Measurements from ENCODE around the gene COL4A6.

Gene COL4A6

DNA sequence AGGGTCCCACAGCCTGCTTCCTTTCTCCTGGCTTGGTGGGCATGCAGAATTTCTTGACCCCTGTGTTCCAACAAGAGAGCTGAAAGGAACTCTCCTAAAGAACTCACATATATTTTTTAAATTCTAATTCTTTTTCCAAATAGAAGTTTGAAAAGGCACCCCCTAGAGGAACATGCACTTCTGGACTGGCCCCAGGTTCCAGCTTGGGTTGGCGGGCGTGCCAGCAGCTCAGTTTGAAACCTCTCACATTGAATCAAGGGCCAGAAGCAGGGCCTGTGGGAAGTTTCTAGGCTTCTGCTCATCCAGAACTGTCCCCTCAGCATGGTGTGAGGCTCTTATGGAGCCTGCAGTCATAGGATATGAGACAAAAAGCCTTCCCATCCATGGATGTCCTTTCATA lies 214.0 kb downstream of the COL4A6 start:
- POLR2A ChIA-PET, result no interaction called here

DNA sequence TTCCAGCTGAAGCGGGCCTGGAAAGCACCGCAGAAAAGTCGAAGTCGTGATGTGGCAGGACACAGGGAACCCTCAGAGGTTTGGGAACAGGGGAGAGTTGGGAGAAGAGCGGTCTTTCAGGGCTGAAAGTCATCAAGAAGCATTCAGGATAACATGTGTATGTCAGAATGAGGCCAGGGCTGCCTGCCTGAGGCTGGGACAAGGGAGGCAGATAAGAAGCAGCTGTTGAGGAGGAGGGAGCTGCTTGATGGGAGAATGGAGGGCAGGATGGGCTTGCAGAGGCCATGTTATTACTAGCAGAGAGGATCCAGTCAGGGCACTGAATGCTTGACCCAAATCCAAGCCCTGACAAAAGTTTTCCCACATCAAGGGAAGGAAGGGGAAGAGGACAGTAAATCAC lies 214.6 kb downstream of the COL4A6 start:
- no peak overlapping the region for H3K4me3 ChIP-seq (ENCODE audit: low read depth, low read length)
- TF ChIP-seq ZNF660 (tag by site-specific recombination; IDR thresholded peaks at IDR 0.05) (no peak), SP7 (tag by site-specific recombination; IDR thresholded peaks at IDR 0.05) (no peak), YY1 (tag by site-specific recombination; IDR thresholded peaks at IDR 0.05) (no peak), ZNF133 (tag by site-specific recombination; IDR thresholded peaks at IDR 0.05) (no peak), ZSCAN16 (tag by site-specific recombination; IDR thresholded peaks at IDR 0.05) (no peak)
- TF ChIP-seq, protein P1, sequence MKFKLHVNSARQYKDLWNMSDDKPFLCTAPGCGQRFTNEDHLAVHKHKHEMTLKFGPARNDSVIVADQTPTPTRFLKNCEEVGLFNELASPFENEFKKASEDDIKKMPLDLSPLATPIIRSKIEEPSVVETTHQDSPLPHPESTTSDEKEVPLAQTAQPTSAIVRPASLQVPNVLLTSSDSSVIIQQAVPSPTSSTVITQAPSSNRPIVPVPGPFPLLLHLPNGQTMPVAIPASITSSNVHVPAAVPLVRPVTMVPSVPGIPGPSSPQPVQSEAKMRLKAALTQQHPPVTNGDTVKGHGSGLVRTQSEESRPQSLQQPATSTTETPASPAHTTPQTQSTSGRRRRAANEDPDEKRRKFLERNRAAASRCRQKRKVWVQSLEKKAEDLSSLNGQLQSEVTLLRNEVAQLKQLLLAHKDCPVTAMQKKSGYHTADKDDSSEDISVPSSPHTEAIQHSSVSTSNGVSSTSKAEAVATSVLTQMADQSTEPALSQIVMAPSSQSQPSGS (tag by site-specific recombination; IDR thresholded peaks at IDR 0.05; ENCODE audit: low read depth), result no peak
- TF ChIP-seq, protein P2, sequence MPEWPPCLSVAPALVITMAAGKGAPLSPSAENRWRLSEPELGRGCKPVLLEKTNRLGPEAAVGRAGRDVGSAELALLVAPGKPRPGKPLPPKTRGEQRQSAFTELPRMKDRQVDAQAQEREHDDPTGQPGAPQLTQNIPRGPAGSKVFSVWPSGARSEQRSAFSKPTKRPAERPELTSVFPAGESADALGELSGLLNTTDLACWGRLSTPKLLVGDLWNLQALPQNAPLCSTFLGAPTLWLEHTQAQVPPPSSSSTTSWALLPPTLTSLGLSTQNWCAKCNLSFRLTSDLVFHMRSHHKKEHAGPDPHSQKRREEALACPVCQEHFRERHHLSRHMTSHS (tag by site-specific recombination; IDR thresholded peaks at IDR 0.05), result no peak
- TF ChIP-seq, protein P3, sequence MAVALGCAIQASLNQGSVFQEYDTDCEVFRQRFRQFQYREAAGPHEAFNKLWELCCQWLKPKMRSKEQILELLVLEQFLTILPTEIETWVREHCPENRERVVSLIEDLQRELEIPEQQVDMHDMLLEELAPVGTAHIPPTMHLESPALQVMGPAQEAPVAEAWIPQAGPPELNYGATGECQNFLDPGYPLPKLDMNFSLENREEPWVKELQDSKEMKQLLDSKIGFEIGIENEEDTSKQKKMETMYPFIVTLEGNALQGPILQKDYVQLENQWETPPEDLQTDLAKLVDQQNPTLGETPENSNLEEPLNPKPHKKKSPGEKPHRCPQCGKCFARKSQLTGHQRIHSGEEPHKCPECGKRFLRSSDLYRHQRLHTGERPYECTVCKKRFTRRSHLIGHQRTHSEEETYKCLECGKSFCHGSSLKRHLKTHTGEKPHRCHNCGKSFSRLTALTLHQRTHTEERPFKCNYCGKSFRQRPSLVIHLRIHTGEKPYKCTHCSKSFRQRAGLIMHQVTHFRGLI (tag by site-specific recombination; IDR thresholded peaks at IDR 0.05), result no peak
- TF ChIP-seq, protein P4, sequence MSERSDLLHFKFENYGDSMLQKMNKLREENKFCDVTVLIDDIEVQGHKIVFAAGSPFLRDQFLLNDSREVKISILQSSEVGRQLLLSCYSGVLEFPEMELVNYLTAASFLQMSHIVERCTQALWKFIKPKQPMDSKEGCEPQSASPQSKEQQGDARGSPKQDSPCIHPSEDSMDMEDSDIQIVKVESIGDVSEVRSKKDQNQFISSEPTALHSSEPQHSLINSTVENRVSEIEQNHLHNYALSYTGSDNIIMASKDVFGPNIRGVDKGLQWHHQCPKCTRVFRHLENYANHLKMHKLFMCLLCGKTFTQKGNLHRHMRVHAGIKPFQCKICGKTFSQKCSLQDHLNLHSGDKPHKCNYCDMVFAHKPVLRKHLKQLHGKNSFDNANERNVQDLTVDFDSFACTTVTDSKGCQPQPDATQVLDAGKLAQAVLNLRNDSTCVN (tag by site-specific recombination; optimal IDR thresholded peaks at IDR 0.05), result no peak
- no peak overlapping the region for H3K27ac ChIP-seq (ENCODE audit: extremely low read depth, low read depth, low read length)
- peaks cover 0 to 7% of the 10 kb centered on the region in 2 experiments; a peak in 1 of 3 replicates for H3K36me3 ChIP-seq (ENCODE audit: control insufficient read depth in 2 of 2, insufficient read depth in 1 of 2, low read length in 2 of 2)
- CTCF ChIA-PET, result interaction anchor here (0.6 to 6.1 kb wide), 19 partner anchors 10 to 433 kb away, joined by 3 to 82 read pairs (median 6); no protein-coding TSS in a partner anchor
- no peaks in the 10 kb centered on the region for H3K4me1 ChIP-seq (ENCODE audit: control insufficient read depth, insufficient read depth, low read length)
- POLR2A ChIA-PET, result no interaction called here
- H3K9me3 ChIP-seq (ENCODE audit: control insufficient read depth, insufficient read depth, low read depth, low read length), result no peaks in the 10 kb centered on the region

More for the DNA sequence above, 214.0 kb downstream of the COL4A6 start:
- no peak for TF ChIP-seq SCRT2 (tag by site-specific recombination; IDR thresholded peaks at IDR 0.05)
- Histone ChIP-seq H3K9me3 (ENCODE audit: control insufficient read depth, insufficient read depth, low read depth, low read length) (no peaks in the 10 kb centered on the region), H3K36me3 (ENCODE audit: control insufficient read depth in 2 of 2, insufficient read depth in 1 of 2, low read length in 2 of 2) (peaks cover 0 to 7% of the 10 kb centered on the region in 2 experiments; a peak in 1 of 3 replicates), H3K4me1 (ENCODE audit: control insufficient read depth, insufficient read depth, low read length) (no peaks in the 10 kb centered on the region), H3K4me3 (ENCODE audit: low read depth, low read length) (no peak overlapping the region), H3K27ac (ENCODE audit: extremely low read depth, low read depth, low read length) (no peak overlapping the region)
- CTCF ChIA-PET, result interaction anchor here (0.5 to 6.1 kb wide), 47 partner anchors 9 to 1161 kb away, joined by 3 to 82 read pairs (median 4); partner anchors contain the start of gene COL4A6

DNA sequence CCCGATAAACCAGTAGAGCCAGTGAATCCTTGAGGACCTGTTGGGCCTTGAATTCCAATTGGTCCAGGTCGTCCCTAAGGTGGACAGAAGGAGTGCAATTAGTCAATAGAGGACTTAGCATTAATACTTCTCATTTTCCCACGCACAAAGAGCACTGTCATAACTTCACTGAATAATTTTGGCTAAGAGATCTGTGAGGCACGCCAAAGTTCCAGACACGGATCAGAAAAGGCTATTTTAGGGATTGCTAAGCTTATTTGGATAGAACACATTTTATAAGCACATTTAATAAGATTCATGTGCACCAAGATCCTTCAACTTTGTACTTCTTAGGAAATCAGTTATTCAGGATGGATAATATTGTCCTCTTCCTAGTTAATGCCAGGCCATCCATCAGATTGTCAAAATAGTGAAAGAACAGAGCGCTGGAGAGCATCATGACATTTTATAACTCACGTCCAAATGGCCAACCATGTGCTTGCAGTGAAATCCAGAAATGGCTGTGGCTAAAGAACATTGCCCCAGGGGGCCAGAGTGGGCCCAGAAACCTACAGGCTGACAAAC lies 216.8 kb downstream of the COL4A6 start:
- POLR2A ChIA-PET, result no interaction called here

More for the DNA sequence above, 216.8 kb downstream of the COL4A6 start:
- no peak overlapping the region for H3K27ac ChIP-seq (ENCODE audit: extremely low read depth, low read depth, low read length)
- CTCF ChIA-PET, result interaction anchor here (0.6 to 6.1 kb wide), 3 partner anchors 25 to 316 kb away, joined by 3 to 71 read pairs (median 4); no protein-coding TSS in a partner anchor
- no peak overlapping the region for H3K4me3 ChIP-seq (ENCODE audit: low read depth, low read length)
- H3K4me1 ChIP-seq (ENCODE audit: control insufficient read depth, insufficient read depth, low read length), result no peaks in the 10 kb centered on the region
- peaks cover 0 to 7% of the 10 kb centered on the region in 2 experiments; a peak in 1 of 3 replicates for H3K36me3 ChIP-seq (ENCODE audit: control insufficient read depth in 2 of 2, insufficient read depth in 1 of 2, low read length in 2 of 2)
- TF ChIP-seq, protein P5, sequence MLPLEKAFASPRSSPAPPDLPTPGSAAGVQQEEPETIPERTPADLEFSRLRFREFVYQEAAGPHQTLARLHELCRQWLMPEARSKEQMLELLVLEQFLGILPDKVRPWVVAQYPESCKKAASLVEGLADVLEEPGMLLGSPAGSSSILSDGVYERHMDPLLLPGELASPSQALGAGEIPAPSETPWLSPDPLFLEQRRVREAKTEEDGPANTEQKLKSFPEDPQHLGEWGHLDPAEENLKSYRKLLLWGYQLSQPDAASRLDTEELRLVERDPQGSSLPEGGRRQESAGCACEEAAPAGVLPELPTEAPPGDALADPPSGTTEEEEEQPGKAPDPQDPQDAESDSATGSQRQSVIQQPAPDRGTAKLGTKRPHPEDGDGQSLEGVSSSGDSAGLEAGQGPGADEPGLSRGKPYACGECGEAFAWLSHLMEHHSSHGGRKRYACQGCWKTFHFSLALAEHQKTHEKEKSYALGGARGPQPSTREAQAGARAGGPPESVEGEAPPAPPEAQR (tag by site-specific recombination; IDR thresholded peaks at IDR 0.05), result no peak
- TF ChIP-seq, protein P6, sequence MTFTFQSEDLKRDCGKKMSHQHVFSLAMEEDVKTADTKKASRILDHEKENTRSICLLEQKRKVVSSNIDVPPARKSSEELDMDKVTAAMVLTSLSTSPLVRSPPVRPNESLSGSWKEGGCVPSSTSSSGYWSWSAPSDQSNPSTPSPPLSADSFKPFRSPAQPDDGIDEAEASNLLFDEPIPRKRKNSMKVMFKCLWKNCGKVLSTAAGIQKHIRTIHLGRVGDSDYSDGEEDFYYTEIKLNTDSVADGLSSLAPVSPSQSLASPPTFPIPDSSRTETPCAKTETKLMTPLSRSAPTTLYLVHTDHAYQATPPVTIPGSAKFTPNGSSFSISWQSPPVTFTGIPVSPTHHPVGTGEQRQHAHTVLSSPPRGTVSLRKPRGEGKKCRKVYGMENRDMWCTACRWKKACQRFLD (tag by site-specific recombination; IDR thresholded peaks at IDR 0.05), result no peak
- TF ChIP-seq ZNF133 (tag by site-specific recombination; IDR thresholded peaks at IDR 0.05), result no peak
- no peak for TF ChIP-seq OSR2 (tag by site-specific recombination; IDR thresholded peaks at IDR 0.05)
- no peak for TF ChIP-seq MEIS1 (CRISPR knock-in tag; IDR thresholded peaks at IDR 0.05; ENCODE audit: borderline replicate concordance)
- H3K9me3 ChIP-seq (ENCODE audit: control insufficient read depth, insufficient read depth, low read depth, low read length), result no peaks in the 10 kb centered on the region
